Measurements from ENCODE around the gene AK4.

Gene AK4

GRCh38 chr1:65277605-65278347 is 129.8 kb downstream of the AK4 start:
- no peak for DNase-seq (ENCODE audit: low read depth in 2 of 2)

GRCh38 chr1:65278376-65279069 is 130.5 kb downstream of the AK4 start:
- no peak for DNase-seq (ENCODE audit: low read depth in 2 of 2)

DNA sequence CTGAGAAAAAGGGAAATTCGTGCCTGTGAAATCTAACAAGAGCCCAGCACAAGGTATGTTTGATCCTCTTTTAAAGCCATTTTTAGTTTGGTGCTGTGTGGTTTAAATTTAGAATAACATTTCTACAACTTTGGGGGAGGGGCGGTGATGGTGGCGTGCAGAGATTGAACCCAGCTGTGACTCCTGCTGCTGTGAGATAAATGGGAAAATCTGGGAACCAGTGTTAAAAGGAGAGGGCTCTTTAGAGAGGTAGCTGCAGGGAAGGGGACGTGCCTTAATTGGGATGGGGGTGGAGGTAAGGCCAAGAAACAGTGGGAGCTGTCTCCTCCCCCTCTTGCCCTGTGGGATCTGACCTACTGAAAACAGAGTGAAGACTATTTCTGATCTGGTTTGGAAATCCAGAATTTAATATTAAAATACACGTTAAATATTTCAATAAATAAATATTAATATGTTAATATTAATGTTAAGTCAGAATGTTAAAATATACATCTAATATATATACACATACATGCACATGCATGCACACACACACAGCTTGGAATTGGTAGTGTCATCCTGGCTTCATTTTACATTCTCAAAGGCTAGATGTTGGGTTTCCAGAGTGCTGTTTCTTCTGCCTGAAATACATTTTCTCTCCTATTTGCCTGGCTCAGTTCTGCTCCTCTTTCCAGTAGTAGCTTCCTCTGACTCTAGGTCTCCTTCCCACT is 131.2 kb downstream of the AK4 start:
- DNase-seq (ENCODE audit: low read depth in 2 of 2): no peak
